NCI-H1048 (cell line): ENCODE measurements around the gene C12orf57.

Source experiments
- DNase-seq: peaks from one replicate; lab custom pipeline; 2025; lab: John Stamatoyannopoulos, UW

Gene C12orf57

DNA sequence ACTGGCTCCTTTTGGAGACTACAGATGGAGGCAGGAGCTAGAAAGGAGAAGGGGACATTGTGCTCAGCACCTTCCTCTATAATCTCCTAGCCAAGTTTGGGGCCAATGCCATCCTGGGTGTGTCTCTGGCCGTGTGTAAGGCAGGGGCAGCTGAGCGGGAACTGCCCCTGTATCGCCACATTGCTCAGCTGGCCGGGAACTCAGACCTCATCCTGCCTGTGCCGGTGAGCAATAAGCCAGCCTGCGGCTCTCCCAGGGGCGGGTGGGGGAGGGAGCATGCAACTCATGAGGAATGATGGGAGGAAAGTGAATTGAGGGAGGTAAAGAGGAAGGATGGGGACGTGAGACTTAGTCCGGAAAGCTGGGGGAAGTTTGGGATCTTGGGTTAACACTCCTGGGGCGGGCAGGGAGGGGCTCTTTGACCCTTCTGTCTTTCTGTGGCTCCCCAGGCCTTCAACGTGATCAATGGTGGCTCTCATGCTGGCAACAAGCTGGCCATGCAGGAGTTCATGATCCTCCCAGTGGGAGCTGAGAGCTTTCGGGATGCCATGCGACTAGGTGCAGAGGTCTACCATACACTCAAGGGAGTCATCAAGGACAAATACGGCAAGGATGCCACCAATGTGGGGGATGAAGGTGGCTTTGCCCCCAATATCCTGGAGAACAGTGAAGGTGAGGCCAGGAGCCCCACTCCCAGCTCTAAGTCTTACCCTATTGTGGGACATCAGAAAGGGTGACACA is 26.2 kb upstream of the C12orf57 start:
- no peak for DNase-seq

DNA sequence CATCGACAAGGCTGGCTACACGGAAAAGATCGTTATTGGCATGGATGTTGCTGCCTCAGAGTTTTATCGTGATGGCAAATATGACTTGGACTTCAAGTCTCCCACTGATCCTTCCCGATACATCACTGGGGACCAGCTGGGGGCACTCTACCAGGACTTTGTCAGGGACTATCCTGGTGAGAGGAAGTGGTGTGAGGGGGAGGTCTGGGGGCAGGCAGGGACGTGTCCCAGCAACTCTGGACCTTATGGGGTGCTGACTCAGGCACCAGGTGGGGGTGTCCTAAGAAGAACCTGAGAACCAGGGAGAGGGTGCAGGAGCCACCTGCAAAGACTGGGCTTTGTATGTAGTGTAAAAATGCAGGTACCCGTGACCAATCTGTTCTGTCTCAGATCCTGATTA is 24.2 kb upstream of the C12orf57 start:
- DNase-seq = no peak

DNA sequence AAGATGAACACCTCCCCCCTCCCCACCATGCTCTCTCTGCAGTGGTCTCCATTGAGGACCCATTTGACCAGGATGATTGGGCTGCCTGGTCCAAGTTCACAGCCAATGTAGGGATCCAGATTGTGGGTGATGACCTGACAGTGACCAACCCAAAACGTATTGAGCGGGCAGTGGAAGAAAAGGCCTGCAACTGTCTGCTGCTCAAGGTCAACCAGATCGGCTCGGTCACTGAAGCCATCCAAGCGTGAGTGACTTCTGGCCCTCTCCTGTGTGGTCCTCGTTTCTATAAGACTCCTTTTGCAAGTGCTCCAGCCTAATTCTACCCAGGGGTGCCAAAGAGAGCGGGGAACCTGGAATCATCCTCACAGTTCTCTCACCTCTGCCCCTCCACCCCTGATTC is 22.3 kb upstream of the C12orf57 start:
- no peak for DNase-seq

DNA sequence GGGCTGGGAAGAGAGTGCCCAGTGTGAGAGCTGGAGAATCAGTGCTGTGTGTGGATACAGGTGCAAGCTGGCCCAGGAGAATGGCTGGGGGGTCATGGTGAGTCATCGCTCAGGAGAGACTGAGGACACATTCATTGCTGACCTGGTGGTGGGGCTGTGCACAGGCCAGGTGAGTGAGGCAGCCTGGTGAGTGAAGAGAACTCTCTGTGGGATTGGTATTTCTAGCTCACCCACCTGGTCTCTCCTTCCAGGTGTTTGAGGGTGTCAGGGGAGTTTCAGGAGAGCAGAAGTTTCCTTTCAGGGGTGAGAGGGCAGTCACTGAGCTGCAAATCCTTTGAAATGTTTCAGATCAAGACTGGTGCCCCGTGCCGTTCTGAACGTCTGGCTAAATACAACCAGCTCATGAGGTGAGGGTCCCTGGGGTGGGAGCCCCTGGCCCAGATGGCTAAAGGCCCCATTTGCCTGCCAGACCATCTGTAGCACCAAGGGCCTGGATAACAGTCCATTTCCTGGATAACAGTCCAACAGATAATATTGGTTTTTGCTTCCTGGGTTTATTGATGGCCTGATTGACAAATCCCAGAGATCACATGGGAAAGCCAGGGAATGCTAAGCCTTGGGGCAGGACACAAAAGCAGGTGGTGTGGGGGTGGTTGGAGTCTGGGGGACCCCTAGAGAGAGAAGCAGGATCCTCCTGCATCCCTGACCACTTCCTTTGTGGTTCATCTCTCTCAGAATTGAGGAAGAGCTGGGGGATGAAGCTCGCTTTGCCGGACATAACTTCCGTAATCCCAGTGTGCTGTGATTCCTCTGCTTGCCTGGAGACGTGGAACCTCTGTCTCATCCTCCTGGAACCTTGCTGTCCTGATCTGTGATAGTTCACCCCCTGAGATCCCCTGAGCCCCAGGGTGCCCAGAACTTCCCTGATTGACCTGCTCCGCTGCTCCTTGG is 21.6 kb upstream of the C12orf57 start:
- no peak for DNase-seq

- DNase-seq = no peak
These were observed 20.7 kb upstream of the C12orf57 start for GRCh38 chr12:6923003-6923732.

DNA sequence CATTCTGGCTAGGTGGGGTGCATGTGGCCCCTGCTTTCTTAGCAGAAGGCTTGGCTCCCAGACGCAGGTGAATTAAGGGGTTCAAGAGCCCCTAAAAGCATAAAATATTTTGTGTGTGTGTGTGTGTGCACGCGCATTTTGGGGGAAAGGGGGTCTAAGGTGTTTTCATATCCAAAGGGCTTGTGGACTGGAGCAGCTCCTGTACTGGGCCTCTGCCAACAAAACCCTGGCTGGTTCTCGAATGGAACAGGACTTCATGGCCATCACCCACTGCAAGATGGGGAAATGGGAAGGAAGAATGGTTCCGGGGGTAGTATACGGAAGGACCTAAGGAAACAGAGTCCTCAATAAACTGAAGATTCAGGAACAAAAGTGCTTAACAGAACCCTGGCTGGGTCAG is 20.0 kb upstream of the C12orf57 start:
- no peak for DNase-seq

DNA sequence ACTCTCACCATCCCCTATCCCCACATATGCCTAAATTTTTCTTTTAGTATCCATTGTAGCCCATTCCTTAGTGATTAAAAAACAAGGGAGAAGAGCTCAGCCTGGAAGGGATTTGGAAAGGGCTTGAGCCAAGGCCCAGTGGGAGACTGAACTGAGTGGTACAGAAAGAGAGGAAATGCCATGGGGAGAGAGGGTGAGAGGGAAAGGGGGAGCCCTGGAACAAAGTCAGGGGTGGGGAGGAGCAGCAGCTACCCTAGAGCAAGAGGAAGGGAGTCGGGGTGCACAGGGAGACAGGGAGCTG is 18.6 kb upstream of the C12orf57 start:
- DNase-seq = no peak

DNA sequence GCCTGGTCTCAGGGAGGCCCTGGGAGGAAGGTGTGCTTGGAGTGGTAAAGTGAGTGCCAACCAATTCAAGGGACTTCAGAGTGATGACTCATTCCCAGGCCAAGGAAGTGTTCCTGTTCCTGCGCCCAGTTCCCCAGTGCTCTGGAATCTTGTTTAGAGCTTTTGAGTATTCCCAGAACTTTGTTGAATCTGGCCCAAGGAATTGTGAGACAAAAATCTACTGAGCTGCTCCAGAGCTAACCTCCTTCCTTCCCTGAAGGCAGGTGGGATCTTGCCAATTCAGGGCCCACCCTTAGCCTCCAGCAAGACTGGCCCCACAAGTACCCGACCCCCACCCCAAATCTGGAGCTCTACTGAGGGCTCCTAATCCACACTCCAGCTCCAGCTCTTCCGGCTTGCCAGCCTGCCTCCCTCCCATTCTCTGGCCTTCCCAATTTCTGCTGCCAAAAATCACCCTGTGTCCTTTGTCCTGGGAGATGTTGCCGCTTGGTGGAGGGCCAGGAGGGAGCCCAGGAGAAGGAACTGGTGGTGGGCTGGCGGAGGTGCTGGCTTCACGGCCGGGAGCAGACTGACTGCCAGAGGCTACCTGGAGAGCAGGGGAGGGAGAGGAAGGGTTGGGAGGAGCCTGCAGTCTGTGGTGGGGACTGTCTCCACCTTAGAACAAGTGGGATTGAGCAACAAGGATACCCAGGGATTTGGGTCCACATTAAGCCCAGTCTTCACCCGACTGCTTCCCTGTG is 18.1 kb upstream of the C12orf57 start:
- DNase-seq = no peak

DNA sequence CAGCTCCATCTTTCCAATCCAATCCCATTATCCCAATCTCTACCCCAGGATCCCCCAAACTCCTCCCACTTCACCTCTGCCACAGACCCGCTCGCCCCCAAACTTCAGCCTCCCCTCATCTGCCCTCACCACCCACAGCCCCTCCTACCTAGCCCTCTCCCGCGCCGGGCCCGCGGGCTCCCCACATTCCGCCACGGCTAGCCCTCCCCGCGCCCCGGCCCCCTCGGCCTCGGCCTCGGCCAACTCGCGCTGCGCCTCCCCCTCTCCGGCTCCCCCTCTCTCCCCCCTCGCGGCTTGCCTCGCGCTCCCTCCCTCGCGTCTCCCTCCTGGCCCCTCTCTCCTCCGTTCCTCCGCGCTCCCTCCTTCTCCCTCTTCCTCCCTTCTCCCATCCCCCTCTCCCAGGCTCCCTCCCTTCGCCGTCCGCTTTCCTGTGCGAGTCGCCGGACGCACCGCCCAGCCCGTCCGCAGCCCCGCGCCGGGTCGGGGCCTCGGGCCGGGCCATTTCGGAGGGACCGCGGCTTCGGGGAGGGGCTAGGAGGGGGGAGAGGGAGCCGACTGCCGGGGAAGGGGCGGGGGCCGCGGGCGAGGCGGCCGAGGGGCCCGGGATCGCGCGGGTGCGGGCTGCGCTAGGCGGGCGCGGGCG is 16.3 kb upstream of the C12orf57 start, which contains the start of gene ATN1:
Gene ATN1, plus strand, starts transcription at position 581 of the 643 bp plus-strand sequence. CDS start 6,043 bp downstream, outside the sequence.
- no peak for DNase-seq

- no peak for DNase-seq
These were observed 15.7 kb upstream of the C12orf57 start for GRCh38 chr12:6928022-6928702.

GRCh38 chr12:6928703-6929407 is 15.0 kb upstream of the C12orf57 start:
- DNase-seq = no peak

DNA sequence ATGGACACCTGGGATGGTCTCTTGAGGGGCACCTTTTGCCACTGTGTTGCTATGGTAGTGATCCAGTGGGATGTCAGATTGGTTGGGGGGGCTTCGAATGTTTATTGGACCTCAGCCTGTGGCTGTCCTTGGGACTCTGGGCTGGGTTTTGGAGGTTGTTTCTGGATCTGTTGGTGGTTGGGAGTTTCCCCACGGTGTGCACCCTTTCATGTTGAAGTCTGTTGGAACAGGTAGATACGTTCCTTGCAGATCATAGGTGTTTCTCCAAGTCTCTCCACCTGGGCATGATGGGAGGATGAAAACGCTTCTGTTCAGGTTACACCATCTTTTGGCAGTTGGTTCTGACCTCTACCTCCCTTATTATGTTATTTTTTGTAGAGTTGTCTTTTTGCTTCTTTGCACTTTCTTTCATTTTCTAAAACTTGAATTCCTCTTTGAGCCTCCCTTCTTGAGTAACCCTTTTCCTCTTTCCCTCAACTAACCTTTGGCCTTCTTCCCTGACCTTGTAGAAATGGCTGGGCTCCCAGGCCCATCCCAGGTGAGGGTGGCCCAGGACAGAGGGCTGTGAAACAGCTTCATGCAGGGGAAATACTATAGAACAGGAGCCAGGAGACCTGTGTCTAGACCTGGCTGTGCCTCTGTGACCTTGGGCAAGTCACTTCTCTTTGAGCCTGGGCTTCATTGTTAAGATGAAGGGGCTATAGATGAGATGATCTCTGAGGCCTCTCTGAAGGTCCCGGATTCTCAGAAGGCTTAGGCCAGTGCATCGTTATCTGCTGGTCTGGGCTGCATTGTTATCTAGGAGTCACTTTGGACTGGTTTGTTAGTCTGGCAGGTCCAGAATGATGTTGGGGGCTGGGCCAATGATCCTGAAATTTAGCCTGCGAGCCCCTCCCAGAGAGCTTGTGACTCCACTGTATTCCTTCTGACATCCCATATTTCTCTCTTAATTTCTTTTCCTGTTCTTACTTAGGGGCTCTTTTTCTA is 14.1 kb upstream of the C12orf57 start:
- no peak for DNase-seq

GRCh38 chr12:6932766-6933165 is 11.1 kb upstream of the C12orf57 start:
- DNase-seq = no peak

DNA sequence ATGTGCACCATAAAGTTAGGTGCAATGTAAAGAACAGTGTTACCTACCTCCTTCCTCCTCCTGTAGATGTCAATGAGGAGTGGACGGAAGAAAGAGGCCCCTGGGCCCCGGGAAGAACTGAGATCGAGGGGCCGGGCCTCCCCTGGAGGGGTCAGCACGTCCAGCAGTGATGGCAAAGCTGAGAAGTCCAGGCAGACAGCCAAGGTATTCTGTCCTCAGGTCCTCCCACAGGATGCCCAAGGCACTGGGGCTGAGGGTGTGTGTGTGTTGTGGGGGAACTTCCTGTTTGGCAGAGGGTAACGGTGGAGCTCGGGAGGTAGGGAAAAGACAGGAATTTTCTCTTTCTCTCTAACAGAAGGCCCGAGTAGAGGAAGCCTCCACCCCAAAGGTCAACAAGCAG is 9.7 kb upstream of the C12orf57 start:
- DNase-seq = no peak

DNA sequence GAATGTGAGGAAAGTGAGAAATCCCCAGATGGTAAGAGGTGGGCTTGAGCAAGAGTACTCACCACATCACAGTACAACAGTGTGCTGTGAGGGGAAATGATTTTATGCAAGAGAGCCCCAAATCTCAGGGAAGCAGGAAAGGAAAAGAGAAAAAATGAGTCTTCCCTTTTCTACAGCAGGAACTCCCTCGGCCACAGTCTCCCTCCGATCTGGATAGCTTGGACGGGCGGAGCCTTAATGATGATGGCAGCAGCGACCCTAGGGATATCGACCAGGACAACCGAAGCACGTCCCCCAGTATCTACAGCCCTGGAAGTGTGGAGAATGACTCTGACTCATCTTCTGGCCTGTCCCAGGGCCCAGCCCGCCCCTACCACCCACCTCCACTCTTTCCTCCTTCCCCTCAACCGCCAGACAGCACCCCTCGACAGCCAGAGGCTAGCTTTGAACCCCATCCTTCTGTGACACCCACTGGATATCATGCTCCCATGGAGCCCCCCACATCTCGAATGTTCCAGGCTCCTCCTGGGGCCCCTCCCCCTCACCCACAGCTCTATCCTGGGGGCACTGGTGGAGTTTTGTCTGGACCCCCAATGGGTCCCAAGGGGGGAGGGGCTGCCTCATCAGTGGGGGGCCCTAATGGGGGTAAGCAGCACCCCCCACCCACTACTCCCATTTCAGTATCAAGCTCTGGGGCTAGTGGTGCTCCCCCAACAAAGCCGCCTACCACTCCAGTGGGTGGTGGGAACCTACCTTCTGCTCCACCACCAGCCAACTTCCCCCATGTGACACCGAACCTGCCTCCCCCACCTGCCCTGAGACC is 8.2 kb upstream of the C12orf57 start:
- no peak for DNase-seq

DNA sequence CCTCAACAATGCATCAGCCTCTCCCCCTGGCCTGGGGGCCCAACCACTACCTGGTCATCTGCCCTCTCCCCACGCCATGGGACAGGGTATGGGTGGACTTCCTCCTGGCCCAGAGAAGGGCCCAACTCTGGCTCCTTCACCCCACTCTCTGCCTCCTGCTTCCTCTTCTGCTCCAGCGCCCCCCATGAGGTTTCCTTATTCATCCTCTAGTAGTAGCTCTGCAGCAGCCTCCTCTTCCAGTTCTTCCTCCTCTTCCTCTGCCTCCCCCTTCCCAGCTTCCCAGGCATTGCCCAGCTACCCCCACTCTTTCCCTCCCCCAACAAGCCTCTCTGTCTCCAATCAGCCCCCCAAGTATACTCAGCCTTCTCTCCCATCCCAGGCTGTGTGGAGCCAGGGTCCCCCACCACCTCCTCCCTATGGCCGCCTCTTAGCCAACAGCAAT is 7.6 kb upstream of the C12orf57 start:
- DNase-seq = no peak

DNA sequence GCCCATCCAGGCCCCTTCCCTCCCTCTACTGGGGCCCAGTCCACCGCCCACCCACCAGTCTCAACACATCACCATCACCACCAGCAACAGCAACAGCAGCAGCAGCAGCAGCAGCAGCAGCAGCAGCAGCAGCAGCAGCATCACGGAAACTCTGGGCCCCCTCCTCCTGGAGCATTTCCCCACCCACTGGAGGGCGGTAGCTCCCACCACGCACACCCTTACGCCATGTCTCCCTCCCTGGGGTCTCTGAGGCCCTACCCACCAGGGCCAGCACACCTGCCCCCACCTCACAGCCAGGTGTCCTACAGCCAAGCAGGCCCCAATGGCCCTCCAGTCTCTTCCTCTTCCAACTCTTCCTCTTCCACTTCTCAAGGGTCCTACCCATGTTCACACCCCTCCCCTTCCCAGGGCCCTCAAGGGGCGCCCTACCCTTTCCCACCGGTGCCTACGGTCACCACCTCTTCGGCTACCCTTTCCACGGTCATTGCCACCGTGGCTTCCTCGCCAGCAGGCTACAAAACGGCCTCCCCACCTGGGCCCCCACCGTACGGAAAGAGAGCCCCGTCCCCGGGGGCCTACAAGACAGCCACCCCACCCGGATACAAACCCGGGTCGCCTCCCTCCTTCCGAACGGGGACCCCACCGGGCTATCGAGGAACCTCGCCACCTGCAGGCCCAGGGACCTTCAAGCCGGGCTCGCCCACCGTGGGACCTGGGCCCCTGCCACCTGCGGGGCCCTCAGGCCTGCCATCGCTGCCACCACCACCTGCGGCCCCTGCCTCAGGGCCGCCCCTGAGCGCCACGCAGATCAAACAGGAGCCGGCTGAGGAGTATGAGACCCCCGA is 7.0 kb upstream of the C12orf57 start:
- no peak for DNase-seq
